Stimulated activated CD8-positive, alpha-beta memory T cell treated with anti-CD3 and anti-CD28 coated beads, Interleukin-15, amount 100 ng/mL, for 4 hours (primary cell): ENCODE measurements around the gene LIN37.
A peak's percentile ranks its signal among the peaks of the same experiment; 100 is the strongest.

Experiments
- DNase-seq, 2 donors: peaks; one replicate each; pipeline ENCODE4 v3.0.0-alpha.2; 2020; ENCODE audit warnings: low read depth in 2 of 2

LIN37 gene

DNA sequence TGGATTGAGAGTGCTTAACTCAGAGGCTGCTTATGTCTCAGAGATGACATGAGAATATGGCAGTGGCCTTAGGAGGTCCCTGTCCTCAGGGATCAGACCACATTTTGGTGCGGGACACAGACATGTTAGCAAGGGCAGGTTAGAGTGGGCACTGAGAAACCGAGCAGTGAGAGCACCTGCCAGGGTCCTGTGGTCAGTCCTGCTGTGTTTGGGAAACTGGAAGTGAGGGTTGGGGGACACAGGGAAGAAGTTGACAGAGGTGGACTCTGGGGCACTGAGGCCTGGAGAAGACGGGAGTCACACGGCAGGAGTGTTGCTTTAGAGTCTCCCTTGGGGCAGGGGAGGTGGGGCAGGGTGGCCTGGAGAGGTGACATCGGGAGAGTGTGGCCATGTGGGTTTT is 13.5 kb upstream of the LIN37 start:
- no peak for DNase-seq

DNA sequence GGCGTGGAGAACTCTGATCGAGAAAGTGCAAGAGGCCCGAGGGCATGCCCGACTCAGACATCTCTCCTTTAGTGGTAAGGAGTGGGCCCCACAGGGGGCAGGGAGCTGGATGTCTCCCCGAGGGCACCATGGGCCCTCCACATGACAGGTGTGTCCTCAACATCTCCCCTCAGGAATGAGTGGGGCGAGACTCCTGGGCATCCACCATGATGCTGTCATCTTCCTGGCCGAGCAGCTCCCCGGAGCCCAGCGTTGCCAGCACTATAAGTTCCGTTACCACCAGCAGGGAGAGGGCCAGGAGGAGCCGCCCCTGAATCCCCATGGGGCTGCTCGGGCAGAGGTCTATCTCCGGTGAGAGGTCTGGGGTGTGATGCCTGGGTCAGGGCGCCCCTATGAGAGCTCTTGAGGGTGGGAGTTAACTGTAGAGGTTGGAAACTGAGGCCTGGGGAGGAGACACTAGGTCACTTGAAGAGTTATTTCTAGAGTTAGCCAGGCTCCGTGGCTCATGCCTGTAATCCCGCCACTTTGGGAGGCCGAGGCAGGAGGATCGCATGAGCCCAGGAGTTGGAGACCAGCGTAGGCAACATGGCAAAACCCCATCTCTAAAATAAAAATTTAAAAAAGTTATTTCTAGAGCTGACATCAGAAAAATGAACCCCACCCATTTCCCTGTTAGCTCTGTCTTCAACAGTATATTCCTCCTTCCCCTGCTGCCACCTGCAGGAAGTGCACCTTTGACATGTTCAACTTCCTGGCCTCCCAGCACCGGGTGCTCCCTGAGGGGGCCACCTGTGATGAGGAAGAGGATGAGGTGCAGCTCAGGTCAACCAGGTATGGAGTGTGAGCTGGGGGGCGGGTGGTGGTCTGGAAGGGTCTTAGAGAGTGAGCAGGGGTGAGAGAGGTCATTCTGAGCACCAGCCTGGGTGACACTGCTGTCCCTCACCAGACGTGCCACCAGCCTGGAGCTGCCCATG is 11.2 kb upstream of the LIN37 start:
- DNase-seq: no peak

DNA sequence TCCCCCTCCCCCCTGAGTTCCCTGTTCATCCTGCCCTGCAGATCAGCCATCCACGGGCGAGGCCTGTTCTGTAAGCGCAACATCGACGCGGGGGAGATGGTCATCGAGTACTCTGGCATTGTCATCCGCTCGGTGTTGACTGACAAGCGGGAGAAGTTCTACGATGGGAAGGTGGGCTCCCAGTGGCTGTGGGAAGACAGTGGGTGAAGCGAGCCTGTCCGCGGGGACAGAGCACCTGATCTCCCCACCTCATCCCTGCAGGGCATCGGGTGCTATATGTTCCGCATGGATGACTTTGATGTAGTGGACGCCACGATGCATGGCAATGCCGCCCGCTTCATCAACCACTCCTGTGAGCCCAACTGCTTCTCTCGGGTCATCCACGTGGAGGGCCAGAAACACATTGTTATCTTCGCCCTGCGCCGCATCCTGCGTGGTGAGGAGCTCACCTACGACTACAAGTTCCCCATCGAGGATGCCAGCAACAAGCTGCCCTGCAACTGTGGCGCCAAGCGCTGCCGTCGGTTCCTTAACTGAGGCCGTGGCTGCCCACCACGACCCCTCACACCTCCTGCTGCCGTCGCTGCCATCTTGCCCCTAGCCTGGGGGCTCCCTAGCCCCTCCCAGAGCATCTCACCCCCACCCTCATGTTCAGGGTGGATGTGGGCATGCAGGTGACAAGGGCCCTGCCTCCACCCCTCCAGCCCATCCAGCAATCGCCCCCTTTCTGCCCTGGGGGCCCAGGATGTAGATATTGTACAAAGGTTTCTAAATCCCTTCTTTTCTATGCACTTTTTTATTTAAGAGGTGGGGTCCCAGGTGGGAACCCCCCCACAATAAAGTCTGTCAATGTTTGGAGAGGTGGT is 10.1 kb upstream of the LIN37 start:
- DNase-seq: no peak

DNA sequence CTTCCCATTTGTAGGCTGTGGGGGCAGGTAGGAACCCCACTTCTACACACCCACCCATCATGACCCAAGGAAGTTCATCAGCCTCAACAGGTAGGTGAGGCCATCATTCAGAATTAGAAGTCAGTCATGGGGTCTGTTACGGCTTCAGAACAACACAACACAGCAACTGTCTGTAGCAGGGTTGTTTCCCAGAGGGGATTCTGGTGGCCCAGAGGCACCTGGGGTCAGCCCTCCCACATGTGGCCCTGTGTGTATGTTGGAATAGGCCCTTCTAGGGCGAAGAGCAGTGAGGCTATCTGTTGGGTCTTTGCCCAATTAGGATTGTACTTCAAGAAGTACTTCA is 9.5 kb upstream of the LIN37 start:
- DNase-seq: no peak

DNA sequence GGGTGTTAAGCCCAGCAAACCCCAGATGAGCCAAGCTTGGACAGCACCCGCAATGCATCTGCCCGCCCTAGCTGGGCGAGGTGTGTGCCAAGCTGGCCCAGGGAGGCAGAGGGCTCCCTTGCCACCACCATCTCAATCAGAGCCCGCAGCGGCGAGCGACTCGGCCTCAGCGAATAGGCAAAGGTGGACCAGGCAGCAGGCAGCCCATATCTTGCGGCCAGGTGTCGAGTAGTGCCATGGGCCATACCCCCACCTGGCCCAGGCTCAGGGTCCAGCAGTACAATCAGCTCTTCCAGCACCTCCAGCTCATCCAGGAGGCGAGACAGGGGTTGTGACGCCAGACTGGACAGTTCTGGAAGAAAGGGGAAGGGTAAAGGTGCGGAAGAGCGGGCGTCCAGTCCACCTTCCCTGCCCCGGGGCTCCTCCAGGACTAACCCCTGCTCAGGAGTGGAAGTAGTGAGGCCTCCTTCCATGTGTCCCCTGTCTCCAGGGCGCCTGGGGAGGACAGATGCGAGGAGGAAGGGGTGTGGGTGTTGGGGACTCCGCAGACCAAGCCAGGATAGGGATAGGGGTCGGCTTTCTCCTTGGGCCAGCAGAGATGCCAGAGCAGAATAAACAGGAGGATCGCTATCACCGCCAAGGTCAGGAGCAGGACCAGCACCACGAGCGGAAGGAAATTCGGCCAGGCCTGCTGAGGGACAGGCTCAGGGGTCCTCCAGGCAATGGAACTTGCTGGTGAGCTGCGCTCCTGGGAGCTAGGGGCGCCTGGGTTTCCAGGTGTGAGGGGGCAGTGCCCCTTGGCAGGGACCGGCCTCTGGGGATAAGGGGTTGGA is 8.9 kb upstream of the LIN37 start:
- DNase-seq: no peak

DNA sequence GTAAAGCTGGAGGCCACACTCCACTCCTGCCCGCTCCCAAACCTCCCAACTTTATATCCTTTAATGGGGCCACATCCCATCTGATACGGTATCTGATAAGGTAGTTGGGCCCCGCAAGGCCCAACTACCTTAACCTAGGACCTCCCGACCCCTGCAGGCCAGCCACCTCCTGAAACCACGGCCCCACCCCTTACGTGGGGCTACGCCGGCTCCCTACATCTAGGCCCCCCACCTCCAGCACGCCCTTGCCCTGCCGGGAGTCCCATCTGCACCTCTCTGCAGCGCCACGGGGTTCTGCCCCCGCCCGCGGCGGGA is 8.3 kb upstream of the LIN37 start:
- DNase-seq: no peak

DNA sequence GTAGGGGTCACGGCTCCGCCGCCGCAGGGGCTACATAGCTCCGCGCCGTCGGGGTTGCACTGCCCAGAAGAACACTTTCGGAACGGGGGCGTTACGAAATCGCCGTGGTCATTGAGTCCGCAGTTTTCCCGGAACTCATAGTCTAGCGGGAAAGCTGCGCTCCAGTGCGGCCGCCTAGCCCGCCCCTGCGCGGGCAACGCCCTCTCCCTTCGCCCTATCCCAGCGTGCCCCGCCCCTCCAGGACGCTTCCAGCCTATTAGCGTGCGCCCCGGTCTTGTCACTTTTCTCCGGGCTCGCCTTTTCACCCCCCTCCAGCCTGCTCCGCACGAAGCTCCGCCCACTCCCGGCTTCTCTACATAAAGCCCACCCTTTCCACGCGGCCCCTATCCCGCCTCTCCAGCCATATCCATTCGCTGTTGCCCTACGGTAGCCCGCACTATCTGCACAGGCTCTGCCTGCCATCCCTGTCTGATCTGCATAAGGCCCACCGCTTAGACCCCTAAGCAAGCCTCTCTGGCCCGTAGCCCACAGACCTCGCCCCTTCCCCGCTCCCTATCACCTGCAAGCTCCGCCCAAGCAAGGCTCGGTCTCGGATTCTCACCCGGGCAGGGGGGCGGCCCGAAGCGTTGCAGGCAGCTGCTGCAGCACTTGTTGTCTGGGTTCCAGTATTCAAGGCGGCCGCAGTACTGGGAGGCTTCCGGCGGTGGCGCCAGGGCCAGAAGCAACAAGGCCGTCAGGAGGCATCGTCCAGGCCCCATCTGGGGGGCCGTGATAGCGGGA is 7.8 kb upstream of the LIN37 start:
- peak; percentile 86 to 93 for DNase-seq

DNA sequence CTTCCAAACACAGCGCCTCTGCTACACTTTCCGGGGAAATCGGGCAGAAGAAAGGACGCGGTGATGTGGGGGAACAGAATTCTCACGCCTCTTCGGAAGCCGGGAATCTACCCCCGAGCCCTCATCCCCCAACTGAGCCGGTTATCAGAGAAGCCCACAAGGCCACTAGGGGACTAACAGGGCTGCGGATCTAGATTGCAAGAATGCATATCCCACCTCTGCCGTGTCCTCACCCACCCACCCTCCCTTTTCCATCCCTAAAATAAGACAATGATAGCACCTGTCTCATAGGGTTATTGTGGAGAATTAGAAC is 7.2 kb upstream of the LIN37 start:
- no peak for DNase-seq

DNA sequence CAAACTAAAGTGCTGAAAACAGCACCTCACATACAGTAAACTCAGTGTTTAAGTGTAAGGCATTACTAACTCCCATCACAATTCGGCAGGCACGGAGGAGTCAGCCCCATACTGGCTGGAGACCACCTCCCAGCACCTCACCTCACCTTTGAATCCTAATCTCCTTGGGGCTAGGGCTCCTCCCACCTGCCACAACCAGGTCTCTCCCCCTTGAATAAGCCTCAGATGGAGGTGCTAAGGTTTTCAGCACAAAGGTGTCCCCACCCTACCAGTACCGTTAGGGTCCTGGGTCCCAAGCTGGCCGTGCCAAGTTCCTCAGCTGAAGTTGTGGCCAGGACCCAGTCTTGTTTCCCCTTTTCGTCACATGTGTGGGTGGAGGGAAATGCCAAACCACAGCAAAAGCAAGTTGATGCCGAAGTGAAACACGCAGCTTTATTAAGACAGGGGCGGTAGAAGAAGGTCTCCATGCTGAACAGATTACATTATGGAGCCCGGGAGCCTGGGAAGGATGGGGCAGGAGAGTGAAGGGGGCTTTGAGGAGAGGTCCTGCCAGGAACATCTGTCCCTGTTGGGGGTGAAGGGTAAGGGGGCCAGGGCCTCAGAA is 6.2 kb upstream of the LIN37 start, which contains the start of gene IGFLR1:
Gene IGFLR1, minus strand, starts transcription at position 332 of the 604 bp plus-strand sequence. CDS start 1,272 bp downstream, outside the sequence.
- DNase-seq: peak; percentile 55 to 64

DNA sequence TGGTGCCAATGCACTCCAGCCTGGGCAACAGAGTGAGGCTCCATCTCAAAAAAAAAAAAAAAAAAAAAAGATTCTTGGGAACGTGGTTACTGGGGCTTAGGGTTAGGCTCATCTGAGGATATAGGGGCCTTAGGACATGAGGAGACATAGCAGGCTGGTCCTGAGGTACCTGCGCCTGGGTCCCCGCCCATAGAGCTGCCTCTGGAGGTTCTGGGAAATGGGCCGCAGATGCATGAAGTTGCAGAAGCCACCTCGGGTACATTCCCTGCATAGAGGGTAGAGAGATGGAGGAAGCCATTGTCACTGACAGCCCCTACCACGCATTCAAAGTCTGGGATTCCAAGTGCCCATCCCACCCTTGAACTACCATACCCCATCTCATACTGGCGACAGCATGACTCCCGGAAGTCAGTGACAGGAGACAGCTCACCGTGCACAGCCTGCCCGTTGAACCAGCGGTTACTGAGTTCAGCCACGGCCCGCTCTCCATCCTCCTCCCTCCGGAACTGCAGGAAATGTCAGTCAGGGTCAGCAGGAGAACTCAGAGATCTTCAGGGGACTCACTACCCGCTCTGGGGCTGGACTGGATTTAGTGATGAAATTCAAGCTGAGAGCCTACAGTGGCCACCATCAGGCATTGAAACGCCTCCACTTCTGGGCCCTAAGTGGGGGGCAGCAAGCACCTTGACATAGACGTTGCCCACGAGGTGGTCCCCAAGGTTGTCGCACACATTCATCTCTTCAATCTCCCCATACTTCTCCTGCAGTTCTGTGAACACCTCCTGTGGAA is 4.5 kb upstream of the LIN37 start:
- DNase-seq: no peak

DNA sequence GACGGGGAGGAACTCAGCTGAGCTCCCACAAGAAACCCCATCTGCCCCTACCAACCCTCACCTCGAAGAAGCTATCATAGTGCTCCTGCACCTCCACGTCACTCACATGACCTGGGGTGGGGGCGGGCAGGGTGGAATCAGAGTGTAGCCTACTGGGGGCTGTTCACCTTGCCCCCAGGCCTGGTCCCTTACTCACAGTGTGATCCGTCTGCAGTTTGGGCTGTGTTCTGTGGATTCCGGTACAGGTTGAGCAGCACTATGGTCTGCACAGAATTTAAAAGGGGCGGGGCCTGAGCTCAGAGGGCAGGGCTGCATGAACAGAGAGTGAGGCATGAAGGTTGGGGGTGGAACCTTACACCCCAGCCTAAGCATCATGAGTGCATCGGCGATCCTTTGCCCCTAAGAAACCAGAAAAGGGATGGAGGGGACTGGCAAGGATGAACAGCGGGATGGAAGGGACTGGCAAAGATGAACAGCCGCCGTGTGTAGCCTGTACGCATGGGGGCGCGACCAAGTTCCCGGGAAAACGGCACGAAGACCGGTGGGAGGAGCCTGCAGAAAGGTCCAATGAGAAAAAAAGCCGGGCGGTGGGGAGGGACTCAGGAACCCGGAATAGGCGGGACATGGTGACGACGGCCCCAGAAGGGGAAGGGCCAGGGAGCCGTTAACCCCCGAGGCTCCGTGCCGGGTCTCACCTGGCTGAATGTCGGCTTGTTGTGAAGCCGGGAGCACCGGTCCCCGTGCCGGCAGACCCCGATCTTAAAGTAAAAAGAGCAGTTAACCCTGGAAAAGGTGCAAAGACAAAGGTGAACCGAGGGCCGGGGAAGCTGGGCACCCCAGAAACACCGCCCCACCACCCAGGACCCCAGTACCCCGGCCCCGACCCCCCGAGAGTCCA is 3.7 kb upstream of the LIN37 start:
- DNase-seq: peak; percentile 85 to 87

DNA sequence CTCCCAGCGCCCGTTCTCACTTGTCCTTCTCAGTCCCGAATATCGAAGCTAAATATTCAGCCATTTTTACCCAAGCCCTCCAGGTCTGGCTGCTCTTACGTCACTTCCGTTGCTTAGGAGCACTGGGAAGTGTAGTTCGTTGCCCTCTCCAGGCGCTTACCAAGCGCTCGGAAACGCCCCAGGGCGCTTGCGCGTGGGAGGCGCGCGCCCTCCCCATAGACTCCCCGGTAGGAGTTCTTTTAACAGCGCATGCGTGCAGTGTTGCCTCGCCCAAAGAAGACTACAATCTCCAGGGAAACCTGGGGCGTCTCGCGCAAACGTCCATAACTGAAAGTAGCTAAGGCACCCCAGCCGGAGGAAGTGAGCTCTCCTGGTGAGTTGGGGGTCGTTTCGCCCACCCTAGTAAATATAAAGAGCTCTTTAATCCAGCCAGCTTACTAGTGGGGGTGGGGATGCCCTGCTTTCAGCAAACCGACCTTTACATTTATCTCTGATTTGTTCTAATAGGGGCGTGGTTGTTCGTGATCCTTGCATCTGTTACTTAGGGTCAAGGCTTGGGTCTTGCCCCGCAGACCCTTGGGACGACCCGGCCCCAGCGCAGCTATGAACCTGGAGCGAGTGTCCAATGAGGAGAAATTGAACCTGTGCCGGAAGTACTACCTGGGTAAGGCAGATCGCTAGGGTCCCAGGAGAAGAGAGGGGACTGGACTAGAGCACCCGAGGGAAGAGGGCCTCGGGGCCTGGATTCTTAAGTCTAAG is 2.9 kb upstream of the LIN37 start, which contains the start of the genes PSENEN and U2AF1L4:
Gene PSENEN, plus strand, starts transcription at position 324 of the 759 bp plus-strand sequence. Its CDS starts 280 bp downstream, at position 604.
Gene U2AF1L4, minus strand, starts transcription at position 91 of the 759 bp plus-strand sequence. Its CDS starts 27 bp downstream, at position 64.
- DNase-seq: peak; percentile 95 to 96

DNA sequence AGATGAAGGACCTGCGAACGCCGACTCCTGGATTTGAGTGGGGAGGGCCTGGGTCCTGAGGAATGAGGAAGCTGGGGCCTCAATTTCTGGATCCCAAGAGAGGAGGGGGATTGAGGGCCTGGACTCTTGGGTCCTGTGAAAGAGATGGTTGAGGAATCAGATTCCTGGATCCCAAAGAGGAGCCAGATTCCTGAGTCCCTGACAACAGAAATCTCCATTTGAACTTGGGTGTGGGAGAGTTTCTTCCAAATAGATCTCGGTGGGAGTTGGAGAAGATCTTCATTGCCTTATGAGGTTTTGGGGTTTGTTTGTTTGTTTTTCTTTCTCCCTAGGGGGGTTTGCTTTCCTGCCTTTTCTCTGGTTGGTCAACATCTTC is 2.3 kb upstream of the LIN37 start:
- DNase-seq: no peak

DNA sequence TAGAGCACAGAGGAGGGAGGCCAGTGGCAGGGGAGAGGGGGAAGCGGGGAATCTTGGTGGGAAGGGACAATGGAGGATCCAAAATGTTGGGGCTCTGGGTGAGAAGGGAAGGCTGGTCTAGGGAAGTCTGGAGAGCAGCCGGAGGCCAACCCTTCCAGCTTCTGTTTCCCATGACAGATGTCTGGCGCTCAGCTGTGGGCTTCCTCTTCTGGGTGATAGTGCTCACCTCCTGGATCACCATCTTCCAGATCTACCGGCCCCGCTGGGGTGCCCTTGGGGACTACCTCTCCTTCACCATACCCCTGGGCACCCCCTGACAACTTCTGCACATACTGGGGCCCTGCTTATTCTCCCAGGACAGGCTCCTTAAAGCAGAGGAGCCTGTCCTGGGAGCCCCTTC is 1.8 kb upstream of the LIN37 start:
- DNase-seq: no peak

DNA sequence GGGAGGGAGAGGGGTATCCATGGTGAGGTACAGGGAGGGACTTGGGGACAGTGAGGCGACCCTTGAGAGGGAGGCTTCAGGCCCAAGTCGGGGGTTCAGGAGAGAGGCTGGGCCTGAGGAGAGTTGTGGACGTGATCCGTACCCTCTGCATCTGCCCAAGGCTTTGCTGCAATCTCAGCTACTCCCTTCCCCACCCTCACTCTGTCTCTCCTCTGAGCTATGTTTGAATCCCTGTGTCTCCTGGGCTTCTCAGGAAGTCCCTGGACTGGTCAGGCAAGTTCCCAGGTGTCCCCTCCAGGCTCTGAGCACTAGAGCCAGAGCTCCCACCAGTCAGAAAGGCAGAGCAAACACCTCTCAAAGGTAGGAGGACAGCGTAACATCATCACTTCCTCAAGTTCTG is 1.8 kb downstream of the LIN37 start:
- DNase-seq: no peak

DNA sequence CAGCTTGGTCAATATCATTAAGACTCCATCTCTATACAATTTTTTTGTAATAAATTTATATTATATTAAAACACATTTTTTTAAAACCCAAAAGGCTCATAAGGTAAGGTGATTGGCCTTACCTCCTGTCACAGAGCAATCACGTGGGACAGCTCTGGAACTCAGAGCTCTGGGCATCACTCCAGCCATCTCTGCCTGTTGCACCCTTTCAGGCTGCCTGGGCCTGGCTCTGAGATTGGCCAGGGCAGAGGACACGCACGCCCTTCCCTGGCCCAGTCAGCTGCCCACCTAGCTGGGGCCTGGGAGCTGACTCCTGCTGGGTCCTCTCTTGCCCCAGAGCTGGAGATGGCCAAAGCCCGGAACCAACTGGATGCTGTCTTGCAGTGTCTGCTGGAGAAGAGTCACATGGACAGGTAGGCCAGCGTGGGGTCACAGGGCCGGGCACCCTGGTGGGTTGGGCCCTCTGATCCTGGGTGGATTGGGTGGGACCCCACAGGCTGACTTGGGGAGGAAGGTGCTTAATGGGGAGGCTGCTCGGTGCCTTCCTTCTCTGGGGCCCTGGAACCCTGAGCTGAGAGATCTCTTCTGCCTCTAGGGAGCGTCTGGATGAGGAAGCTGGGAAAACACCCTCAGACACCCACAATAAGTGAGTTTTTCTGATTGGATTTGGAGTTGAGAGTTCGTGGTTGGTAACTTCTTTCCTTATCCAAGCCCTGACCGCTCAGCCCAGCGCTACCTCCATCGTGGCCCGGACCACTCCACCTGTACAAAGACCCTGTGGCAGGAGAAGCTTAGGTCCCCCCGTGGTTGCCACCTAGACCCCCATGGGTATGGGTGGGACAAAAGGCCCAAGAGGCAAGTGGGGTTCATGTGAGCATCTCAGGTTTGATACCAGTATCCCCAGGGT is 3.7 kb downstream of the LIN37 start:
- DNase-seq: no peak

DNA sequence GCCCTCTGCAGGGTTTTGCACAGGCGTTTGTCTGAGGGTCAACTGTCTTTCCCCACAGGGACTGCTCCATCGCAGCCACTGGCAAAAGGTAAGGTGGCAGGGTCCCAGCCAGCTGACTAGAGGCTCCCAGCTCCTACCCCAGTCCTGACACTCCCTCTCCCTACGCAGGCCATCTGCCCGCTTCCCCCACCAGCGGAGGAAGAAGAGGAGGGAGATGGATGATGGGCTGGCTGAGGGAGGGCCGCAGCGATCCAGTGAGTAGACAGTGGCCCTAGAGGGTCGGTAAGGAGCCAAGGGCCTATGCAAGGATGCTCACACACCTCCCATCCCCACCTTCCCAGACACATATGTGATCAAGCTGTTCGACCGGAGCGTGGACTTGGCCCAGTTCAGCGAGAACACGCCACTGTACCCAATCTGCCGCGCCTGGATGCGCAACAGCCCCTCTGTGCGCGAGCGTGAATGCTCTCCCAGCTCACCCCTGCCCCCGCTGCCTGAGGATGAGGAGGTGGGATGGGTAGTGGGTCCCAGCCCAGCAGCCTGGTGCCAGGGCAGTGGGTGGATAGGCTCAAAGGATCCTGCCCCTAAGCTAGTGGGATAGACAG is 4.5 kb downstream of the LIN37 start:
- no peak for DNase-seq
